GM23338 (cell line): Measurements from ENCODE around the gene NCSTN. TPM values are rescaled to one million over a fixed set of nuclear protein-coding genes. Genes with fewer than 3 reads are reported as not detected.

Source experiments
- ATAC-seq: fragments of 200-7000 bp; cut with Tn5 transposase; 3 replicates; pipeline ENCODE4 v1.9.1; 2020
- DNase-seq: peaks from one replicate; pipeline ENCODE4 v3.0.0-alpha.2; 2015; ENCODE audit warnings: low spot score
- H2AFZ ChIP-seq: fragments of 200-600 bp; sonication (generic); 2 replicates; pipeline ENCODE4 v1.8.0; 2016; ENCODE audit warnings: antibody characterized with exemption, mild to moderate bottlenecking, moderate library complexity
- H3F3A ChIP-seq: fragments of 200-600 bp; sonication (generic); replicated peaks from 2 replicates; pipeline ENCODE4 v1.8.0; 2017; ENCODE audit warnings: antibody characterized with exemption, mixed run types, low read depth
- H3K27ac ChIP-seq: fragments of 200-600 bp; sonication (generic); 2 replicates; pipeline ENCODE4 v1.6.1; 2016; ENCODE audit warnings: low read depth
- H3K27me3 ChIP-seq: fragments of 200-600 bp; sonication (generic); 2 replicates; pipeline ENCODE4 v1.8.0; 2016; ENCODE audit warnings: mild to moderate bottlenecking, mixed run types, moderate library complexity; ENCODE audit not compliant: insufficient read depth
- H3K36me3 ChIP-seq: fragments of 200-600 bp; sonication (generic); 2 replicates; pipeline ENCODE4 v1.8.0; 2016; ENCODE audit warnings: mild to moderate bottlenecking; ENCODE audit not compliant: insufficient read depth
- H3K4me1 ChIP-seq: fragments of 200-600 bp; sonication (generic); 2 replicates; pipeline ENCODE4 v1.8.0; 2016; ENCODE audit warnings: mild to moderate bottlenecking, moderate library complexity; ENCODE audit not compliant: insufficient read depth
- H3K4me2 ChIP-seq: fragments of 200-600 bp; sonication (generic); 2 replicates; pipeline ENCODE4 v1.7.1; 2017; ENCODE audit warnings: mixed run types
- H3K4me3 ChIP-seq: fragments of 200-600 bp; sonication (generic); 2 replicates; pipeline ENCODE4 v1.6.1; 2016; ENCODE audit warnings: mixed run types
- H3K79me2 ChIP-seq: fragments of 200-600 bp; sonication (generic); replicated peaks from 2 replicates; pipeline ENCODE4 v1.8.0; 2017; ENCODE audit warnings: mild to moderate bottlenecking; ENCODE audit not compliant: insufficient read depth
- H3K9me2 ChIP-seq: fragments of 200-600 bp; sonication (generic); 2 replicates; pipeline ENCODE4 v1.8.0; 2017; ENCODE audit not compliant: insufficient read depth
- H4K20me1 ChIP-seq: fragments of 200-600 bp; sonication (generic); replicated peaks from 2 replicates; pipeline ENCODE4 v1.8.0; 2017; ENCODE audit warnings: mild to moderate bottlenecking; ENCODE audit not compliant: insufficient read depth
- H3K27ac Mint-ChIP-seq: 2 replicates; pipeline ENCODE4 v1.8.0; 2020; ENCODE audit warnings: inconsistent platforms, mild to moderate bottlenecking, moderate library complexity, mixed read lengths
- H3K27me3 Mint-ChIP-seq: 3 replicates; pipeline ENCODE4 v1.8.0; 2022; ENCODE audit warnings: low read depth, mild to moderate bottlenecking, moderate library complexity, mixed read lengths, inconsistent platforms; ENCODE audit not compliant: insufficient read depth, poor library complexity
- H3K36me3 Mint-ChIP-seq: 3 replicates; pipeline ENCODE4 v1.8.0; 2021; ENCODE audit warnings: low read depth, mild to moderate bottlenecking, inconsistent platforms, moderate library complexity, mixed read lengths
- H3K4me1 Mint-ChIP-seq: 3 replicates; pipeline ENCODE4 v1.8.0; 2020; ENCODE audit warnings: mild to moderate bottlenecking, inconsistent platforms, mixed read lengths
- H3K4me3 Mint-ChIP-seq: 3 replicates; pipeline ENCODE4 v1.8.0; 2021; ENCODE audit warnings: moderate library complexity, mild to moderate bottlenecking, inconsistent platforms, mixed read lengths
- H3K9me3 Mint-ChIP-seq: 3 replicates; pipeline ENCODE4 v1.8.0; 2020; ENCODE audit warnings: moderate library complexity, mild to moderate bottlenecking, inconsistent platforms, mixed read lengths
- CREB1 ChIP-seq: fragments of 250-450 bp; sonication (Bioruptor Pico); IDR thresholded peaks from 2 replicates; pipeline ENCODE4 v1.5.0; 2020; ENCODE audit warnings: low read depth, mild to moderate bottlenecking, moderate library complexity
- ETS1 ChIP-seq: IDR thresholded peaks from 2 replicates; pipeline ENCODE4 v1.6.1; 2016; ENCODE audit warnings: antibody characterized with exemption
- JUNB ChIP-seq: IDR thresholded peaks from one replicate; pipeline ENCODE4 v1.6.1; 2016; ENCODE audit warnings: antibody characterized with exemption; ENCODE audit not compliant: unreplicated experiment
- POLR2AphosphoS5 ChIP-seq: IDR thresholded peaks from 2 replicates; pipeline ENCODE4 v1.6.1; 2016; ENCODE audit warnings: antibody characterized with exemption, low read depth
- polyA plus RNA-seq: library from polyadenylated mRNA; unstranded; fragments of >200 nt; fragmentation: Nextera tagmentation; extraction: Ambion mirVana; gene quantifications from 2 replicates; pipeline ENCODE4 v1.2.1, GENCODE V29; 2016
- total RNA-seq: library from RNA; depleted of rRNA; stranded (reverse); fragments of >200 nt; shearing (Covaris generic); gene quantifications from 2 replicates; pipeline ENCODE4 v1.2.3, GENCODE V29; 2014
- TF ChIP-seq, protein P1 (sequence below): fragments of 250-450 bp; sonication (Bioruptor Pico); IDR thresholded peaks from 2 replicates; pipeline ENCODE4 v1.5.0; 2020; ENCODE audit warnings: mild to moderate bottlenecking, moderate library complexity
- TF ChIP-seq, protein P2 (sequence below): IDR thresholded peaks from one replicate; pipeline ENCODE4 v1.6.1; 2018; ENCODE audit warnings: antibody characterized with exemption; ENCODE audit not compliant: unreplicated experiment

The NCSTN gene
- total and polyA plus RNA-seq, 2 experiments from 2014 or later: 36.0 to 45.9 TPM

DNA sequence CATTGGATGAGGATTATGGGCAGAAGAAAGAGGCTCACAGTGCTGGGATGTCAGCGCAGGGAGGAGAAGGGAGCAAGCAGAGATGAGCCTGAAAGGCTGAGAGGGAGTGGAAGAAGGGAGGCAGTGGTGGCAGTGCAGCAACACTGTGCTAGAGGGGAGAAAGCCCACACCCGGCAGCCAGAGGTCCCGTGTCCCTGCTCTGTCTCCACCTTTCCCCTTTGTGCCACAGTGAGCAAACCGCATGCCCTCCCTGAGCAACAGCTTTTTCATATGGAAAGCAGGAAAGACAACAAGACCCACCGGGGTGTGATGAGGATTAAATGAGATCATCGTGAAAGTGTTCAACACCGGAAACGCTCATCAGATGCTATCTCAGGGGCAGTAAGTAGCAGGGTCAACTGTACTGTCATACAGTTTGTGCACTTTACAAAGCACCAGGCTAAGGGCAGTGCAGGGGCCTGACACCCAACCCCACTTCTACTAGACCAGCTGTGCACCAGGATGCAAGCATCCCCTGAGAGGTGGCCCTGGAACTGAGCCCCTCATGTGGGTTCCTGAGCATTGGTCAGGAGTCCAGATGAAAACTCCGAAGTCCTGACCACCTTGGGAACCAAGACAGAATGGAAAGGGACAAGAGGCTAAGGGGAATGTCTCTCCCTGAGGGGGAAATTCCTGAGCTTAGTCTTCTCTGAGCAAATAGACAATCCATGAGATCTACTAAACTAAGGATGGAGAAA, 32.8 kb downstream of the NCSTN start:
- no peaks in the 10 kb centered on the region for H3K27me3 ChIP-seq
- peak; percentile 71 for DNase-seq
- H3K27ac ChIP-seq: no peak overlapping the region; the same call in 1 of the 2 replicates
- peak overlapping the region; percentile 97; the same call in 1 of the 2 replicates for H2AFZ ChIP-seq
- Mint-ChIP-seq H3K4me3 (peak overlapping the region; percentile 27), H3K27ac (no peak overlapping the region), H3K36me3 (no peaks in the 10 kb centered on the region; the same call in 2 of the 3 replicates), H3K4me1 (peaks cover 48% of the 10 kb centered on the region), H3K9me3 (no peaks in the 10 kb centered on the region), H3K27me3 (peaks cover 14% of the 10 kb centered on the region)
- H3K9me2 ChIP-seq: no peaks in the 10 kb centered on the region
- H3K79me2 ChIP-seq: no peaks in the 10 kb centered on the region
- no peaks in the 10 kb centered on the region for H3K36me3 ChIP-seq
- peak; percentile 77 for ATAC-seq
- 0 out of 2 replicates have a peak, but pooled peaks cover 5% of the 10 kb centered on the region for H3F3A ChIP-seq
- peaks cover 34% of the 10 kb centered on the region for H3K4me1 ChIP-seq
- H3K4me2 ChIP-seq: peak overlapping the region; percentile 84
- H3K4me3 ChIP-seq: peak overlapping the region; percentile 6; the same call in 1 of the 2 replicates
- 0 out of 2 replicates have a peak, but pooled peaks have one; percentile 31 for TF ChIP-seq CREB1 (CRISPR knock-in tag)
- TF ChIP-seq ETS1: no peak
- TF ChIP-seq, protein P1, sequence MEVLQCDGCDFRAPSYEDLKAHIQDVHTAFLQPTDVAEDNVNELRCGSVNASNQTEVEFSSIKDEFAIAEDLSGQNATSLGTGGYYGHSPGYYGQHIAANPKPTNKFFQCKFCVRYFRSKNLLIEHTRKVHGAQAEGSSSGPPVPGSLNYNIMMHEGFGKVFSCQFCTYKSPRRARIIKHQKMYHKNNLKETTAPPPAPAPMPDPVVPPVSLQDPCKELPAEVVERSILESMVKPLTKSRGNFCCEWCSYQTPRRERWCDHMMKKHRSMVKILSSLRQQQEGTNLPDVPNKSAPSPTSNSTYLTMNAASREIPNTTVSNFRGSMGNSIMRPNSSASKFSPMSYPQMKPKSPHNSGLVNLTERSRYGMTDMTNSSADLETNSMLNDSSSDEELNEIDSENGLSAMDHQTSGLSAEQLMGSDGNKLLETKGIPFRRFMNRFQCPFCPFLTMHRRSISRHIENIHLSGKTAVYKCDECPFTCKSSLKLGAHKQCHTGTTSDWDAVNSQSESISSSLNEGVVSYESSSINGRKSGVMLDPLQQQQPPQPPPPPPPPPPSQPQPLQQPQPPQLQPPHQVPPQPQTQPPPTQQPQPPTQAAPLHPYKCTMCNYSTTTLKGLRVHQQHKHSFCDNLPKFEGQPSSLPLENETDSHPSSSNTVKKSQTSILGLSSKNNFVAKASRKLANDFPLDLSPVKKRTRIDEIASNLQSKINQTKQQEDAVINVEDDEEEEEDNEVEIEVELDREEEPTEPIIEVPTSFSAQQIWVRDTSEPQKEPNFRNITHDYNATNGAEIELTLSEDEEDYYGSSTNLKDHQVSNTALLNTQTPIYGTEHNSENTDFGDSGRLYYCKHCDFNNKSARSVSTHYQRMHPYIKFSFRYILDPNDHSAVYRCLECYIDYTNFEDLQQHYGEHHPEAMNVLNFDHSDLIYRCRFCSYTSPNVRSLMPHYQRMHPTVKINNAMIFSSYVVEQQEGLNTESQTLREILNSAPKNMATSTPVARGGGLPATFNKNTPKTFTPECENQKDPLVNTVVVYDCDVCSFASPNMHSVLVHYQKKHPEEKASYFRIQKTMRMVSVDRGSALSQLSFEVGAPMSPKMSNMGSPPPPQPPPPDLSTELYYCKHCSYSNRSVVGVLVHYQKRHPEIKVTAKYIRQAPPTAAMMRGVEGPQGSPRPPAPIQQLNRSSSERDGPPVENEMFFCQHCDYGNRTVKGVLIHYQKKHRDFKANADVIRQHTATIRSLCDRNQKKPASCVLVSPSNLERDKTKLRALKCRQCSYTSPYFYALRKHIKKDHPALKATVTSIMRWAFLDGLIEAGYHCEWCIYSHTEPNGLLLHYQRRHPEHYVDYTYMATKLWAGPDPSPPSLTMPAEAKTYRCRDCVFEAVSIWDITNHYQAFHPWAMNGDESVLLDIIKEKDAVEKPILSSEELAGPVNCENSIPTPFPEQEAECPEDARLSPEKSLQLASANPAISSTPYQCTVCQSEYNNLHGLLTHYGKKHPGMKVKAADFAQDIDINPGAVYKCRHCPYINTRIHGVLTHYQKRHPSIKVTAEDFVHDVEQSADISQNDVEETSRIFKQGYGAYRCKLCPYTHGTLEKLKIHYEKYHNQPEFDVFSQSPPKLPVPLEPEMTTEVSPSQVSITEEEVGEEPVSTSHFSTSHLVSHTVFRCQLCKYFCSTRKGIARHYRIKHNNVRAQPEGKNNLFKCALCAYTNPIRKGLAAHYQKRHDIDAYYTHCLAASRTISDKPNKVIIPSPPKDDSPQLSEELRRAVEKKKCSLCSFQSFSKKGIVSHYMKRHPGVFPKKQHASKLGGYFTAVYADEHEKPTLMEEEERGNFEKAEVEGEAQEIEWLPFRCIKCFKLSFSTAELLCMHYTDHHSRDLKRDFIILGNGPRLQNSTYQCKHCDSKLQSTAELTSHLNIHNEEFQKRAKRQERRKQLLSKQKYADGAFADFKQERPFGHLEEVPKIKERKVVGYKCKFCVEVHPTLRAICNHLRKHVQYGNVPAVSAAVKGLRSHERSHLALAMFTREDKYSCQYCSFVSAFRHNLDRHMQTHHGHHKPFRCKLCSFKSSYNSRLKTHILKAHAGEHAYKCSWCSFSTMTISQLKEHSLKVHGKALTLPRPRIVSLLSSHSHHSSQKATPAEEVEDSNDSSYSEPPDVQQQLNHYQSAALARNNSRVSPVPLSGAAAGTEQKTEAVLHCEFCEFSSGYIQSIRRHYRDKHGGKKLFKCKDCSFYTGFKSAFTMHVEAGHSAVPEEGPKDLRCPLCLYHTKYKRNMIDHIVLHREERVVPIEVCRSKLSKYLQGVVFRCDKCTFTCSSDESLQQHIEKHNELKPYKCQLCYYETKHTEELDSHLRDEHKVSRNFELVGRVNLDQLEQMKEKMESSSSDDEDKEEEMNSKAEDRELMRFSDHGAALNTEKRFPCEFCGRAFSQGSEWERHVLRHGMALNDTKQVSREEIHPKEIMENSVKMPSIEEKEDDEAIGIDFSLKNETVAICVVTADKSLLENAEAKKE (CRISPR knock-in tag): no peak
- TF ChIP-seq, protein P2, sequence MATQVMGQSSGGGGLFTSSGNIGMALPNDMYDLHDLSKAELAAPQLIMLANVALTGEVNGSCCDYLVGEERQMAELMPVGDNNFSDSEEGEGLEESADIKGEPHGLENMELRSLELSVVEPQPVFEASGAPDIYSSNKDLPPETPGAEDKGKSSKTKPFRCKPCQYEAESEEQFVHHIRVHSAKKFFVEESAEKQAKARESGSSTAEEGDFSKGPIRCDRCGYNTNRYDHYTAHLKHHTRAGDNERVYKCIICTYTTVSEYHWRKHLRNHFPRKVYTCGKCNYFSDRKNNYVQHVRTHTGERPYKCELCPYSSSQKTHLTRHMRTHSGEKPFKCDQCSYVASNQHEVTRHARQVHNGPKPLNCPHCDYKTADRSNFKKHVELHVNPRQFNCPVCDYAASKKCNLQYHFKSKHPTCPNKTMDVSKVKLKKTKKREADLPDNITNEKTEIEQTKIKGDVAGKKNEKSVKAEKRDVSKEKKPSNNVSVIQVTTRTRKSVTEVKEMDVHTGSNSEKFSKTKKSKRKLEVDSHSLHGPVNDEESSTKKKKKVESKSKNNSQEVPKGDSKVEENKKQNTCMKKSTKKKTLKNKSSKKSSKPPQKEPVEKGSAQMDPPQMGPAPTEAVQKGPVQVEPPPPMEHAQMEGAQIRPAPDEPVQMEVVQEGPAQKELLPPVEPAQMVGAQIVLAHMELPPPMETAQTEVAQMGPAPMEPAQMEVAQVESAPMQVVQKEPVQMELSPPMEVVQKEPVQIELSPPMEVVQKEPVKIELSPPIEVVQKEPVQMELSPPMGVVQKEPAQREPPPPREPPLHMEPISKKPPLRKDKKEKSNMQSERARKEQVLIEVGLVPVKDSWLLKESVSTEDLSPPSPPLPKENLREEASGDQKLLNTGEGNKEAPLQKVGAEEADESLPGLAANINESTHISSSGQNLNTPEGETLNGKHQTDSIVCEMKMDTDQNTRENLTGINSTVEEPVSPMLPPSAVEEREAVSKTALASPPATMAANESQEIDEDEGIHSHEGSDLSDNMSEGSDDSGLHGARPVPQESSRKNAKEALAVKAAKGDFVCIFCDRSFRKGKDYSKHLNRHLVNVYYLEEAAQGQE: no peak
- no peak for TF ChIP-seq JUNB
- TF ChIP-seq POLR2AphosphoS5: no peak
- H4K20me1 ChIP-seq: no peaks in the 10 kb centered on the region
